ENCODE results near the gene INPP4A.

Gene INPP4A

DNA sequence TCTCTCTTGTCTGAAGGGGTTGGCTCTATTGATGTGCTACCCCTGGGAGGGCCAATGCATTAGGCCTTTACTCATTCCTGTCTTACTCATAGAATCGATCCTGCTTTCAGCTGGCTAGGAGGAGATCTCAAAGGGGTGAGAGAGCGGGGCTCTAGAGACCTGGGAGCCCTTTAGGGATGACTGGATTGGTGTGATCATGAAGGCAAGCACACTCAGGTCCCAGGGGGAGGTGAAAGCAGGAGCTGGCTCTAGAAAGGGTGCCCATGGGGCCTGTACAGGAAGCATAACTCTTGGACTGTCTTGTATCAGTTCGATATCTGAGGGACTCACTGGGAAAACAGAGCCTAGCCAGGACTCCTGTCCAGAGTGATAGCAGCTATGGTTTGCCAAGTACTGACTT, 47.8 kb downstream of the INPP4A start:
- Histone ChIP-seq H3K4me1 (ENCODE audit: control insufficient read depth in 1 of 2, insufficient read depth in 2 of 2, low read length in 2 of 2) (peaks cover 26 to 31% of the 10 kb centered on the region in 2 donors), H3K9me3 (ENCODE audit: control insufficient read depth in 1 of 2, low read length in 2 of 2) (peaks cover 3 to 8% of the 10 kb centered on the region in 2 donors), H3K36me3 (ENCODE audit: control insufficient read depth in 1 of 2, insufficient read depth in 2 of 2, low read length in 2 of 2) (peaks cover 0 to 3% of the 10 kb centered on the region in 2 donors), H3K4me3 (ENCODE audit: low read depth in 1 of 2, low read length in 2 of 2) (no peak overlapping the region), H3K27me3 (ENCODE audit: control insufficient read depth in 1 of 2, insufficient read depth in 2 of 2, low read length in 2 of 2) (no peaks in the 10 kb centered on the region), H3K9ac (ENCODE audit: low read depth in 1 of 2, low read length in 2 of 2) (no peak overlapping the region), H3K27ac (ENCODE audit: low read depth, low read length) (no peak overlapping the region)

- no peak overlapping the region for H3K27ac ChIP-seq (ENCODE audit: low read depth, low read length)
Observed at GRCh38 chr2:98494699-98495098, 50.0 kb downstream of the INPP4A start.

DNA sequence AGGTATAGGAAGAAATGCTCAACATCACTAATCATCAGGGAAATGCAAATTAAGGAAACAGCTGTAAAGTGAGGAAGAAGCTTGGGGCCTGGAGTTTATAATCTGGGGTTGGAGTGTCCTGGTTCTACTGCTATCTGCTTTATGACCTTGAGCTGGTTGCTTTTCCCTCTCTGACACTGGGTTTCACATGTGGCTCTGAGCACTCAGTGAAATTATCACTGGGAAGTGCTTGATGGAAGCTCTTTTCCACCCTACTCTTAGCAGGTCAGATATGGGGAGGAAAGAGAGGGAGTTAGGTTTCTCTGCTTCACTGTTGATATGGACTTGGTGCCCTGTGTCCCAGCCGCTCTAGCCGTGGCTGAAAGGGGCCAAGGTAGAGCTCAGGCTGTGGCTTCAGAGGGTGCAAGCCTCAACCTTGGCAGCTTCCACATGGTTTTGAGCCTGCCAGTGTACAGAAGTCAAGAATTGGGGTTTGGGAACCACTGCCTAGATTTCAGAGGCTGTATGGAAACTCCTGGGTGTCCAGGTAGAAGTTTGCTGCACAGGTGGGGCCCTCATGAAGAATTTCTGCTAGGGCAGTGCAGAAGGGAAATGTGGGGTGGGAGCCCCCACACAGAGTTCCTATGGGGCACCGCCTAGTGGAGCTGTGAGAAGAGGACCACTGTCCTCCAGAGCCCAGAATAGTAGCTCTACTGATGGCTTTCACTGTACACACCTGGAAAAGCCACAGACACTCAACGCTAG, 52.3 kb downstream of the INPP4A start:
- Histone ChIP-seq H3K9me3 (ENCODE audit: control insufficient read depth in 1 of 2, low read length in 2 of 2) (peaks cover 3 to 8% of the 10 kb centered on the region in 2 donors), H3K9ac (ENCODE audit: low read depth in 1 of 2, low read length in 2 of 2) (no peak overlapping the region), H3K4me3 (ENCODE audit: low read depth in 1 of 2, low read length in 2 of 2) (no peak overlapping the region), H3K36me3 (ENCODE audit: control insufficient read depth in 1 of 2, insufficient read depth in 2 of 2, low read length in 2 of 2) (peaks cover 0 to 3% of the 10 kb centered on the region in 2 donors), H3K27ac (ENCODE audit: low read depth, low read length) (no peak overlapping the region), H3K27me3 (ENCODE audit: control insufficient read depth in 1 of 2, insufficient read depth in 2 of 2, low read length in 2 of 2) (no peaks in the 10 kb centered on the region), H3K4me1 (ENCODE audit: control insufficient read depth in 1 of 2, insufficient read depth in 2 of 2, low read length in 2 of 2) (peaks cover 0 to 6% of the 10 kb centered on the region in 2 donors)

More at GRCh38 chr2:98494699-98495098, 50.0 kb downstream of the INPP4A start:
- Histone ChIP-seq H3K9me3 (ENCODE audit: control insufficient read depth in 1 of 2, low read length in 2 of 2) (peaks cover 3 to 8% of the 10 kb centered on the region in 2 donors), H3K9ac (ENCODE audit: low read depth in 1 of 2, low read length in 2 of 2) (no peak overlapping the region), H3K36me3 (ENCODE audit: control insufficient read depth in 1 of 2, insufficient read depth in 2 of 2, low read length in 2 of 2) (peaks cover 0 to 3% of the 10 kb centered on the region in 2 donors), H3K4me1 (ENCODE audit: control insufficient read depth in 1 of 2, insufficient read depth in 2 of 2, low read length in 2 of 2) (peaks cover 4 to 11% of the 10 kb centered on the region in 2 donors), H3K4me3 (ENCODE audit: low read depth in 1 of 2, low read length in 2 of 2) (no peak overlapping the region), H3K27me3 (ENCODE audit: control insufficient read depth in 1 of 2, insufficient read depth in 2 of 2, low read length in 2 of 2) (no peaks in the 10 kb centered on the region)

DNA sequence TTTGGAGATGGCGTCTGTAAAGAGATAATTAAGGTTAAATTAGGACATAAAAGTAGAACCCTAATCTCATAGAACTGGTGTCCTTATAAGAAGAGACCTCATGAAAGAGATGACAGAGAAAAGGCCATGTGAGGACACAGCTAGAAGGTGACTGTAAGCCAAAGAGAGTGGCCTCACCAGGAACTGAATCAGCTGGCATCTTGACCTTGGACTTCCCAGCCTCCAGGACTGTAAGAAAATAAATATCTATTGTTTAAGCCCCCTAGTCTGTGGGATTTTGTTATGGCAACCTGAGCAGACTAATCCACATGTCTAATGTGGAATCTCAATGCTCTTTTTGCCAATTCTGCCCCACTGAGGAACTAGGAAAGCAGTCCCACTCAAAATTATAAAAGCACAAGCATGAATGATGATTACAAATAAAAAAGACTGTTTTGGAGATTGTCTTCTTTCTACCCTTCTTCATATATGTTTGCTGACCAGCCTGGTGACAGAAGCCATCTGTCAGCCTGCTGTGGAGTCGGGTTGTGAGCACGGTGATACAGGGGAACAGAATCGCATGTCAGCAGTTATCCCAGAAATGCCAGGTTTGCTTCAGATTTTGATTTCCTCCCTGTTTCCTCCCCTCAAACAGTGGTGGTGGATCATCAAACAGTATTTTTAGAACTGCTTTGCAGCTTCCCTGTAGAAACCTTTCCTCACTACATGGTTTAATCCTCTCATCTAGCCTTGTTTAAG, 54.2 kb downstream of the INPP4A start:
- Histone ChIP-seq H3K9ac (ENCODE audit: low read depth in 1 of 2, low read length in 2 of 2) (no peak overlapping the region), H3K4me1 (ENCODE audit: control insufficient read depth in 1 of 2, insufficient read depth in 2 of 2, low read length in 2 of 2) (peaks cover 8 to 13% of the 10 kb centered on the region in 2 donors), H3K27ac (ENCODE audit: low read depth, low read length) (no peak overlapping the region), H3K9me3 (ENCODE audit: control insufficient read depth in 1 of 2, low read length in 2 of 2) (peaks cover 3 to 8% of the 10 kb centered on the region in 2 donors), H3K27me3 (ENCODE audit: control insufficient read depth in 1 of 2, insufficient read depth in 2 of 2, low read length in 2 of 2) (no peaks in the 10 kb centered on the region), H3K4me3 (ENCODE audit: low read depth in 1 of 2, low read length in 2 of 2) (no peak overlapping the region), H3K36me3 (ENCODE audit: control insufficient read depth in 1 of 2, insufficient read depth in 2 of 2, low read length in 2 of 2) (peaks cover 0 to 4% of the 10 kb centered on the region in 2 donors)

DNA sequence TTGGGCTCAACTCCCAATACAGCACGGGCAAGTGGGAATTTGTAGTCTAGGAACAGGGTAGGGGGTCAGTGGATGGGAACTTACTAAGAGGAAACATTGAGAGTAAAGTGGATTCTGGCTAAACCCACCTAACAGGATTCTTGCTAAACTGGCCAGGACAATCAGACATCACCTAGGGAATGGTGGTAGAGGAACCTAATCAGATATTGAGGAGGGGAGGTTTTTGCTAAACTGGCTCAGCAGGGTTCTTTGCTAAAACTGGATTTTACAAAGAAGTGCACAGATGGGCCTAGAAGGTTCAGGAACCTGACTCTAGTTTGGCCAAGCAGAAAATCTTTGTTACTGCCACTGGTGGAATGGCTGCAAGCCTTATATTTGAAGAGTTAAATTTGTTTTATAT, 55.9 kb downstream of the INPP4A start:
- peaks cover 0 to 4% of the 10 kb centered on the region in 2 donors for H3K36me3 ChIP-seq (ENCODE audit: control insufficient read depth in 1 of 2, insufficient read depth in 2 of 2, low read length in 2 of 2)
- H3K27ac ChIP-seq (ENCODE audit: low read depth, low read length) = no peak overlapping the region
- H3K4me3 ChIP-seq (ENCODE audit: low read depth in 1 of 2, low read length in 2 of 2) = no peak overlapping the region
- H3K27me3 ChIP-seq (ENCODE audit: control insufficient read depth in 1 of 2, insufficient read depth in 2 of 2, low read length in 2 of 2) = no peaks in the 10 kb centered on the region
- peaks cover 3 to 8% of the 10 kb centered on the region in 2 donors for H3K9me3 ChIP-seq (ENCODE audit: control insufficient read depth in 1 of 2, low read length in 2 of 2)
- no peak overlapping the region for H3K9ac ChIP-seq (ENCODE audit: low read depth in 1 of 2, low read length in 2 of 2)
- peaks cover 24 to 29% of the 10 kb centered on the region in 2 donors for H3K4me1 ChIP-seq (ENCODE audit: control insufficient read depth in 1 of 2, insufficient read depth in 2 of 2, low read length in 2 of 2)

- Histone ChIP-seq H3K4me1 (ENCODE audit: control insufficient read depth in 1 of 2, insufficient read depth in 2 of 2, low read length in 2 of 2) (peaks cover 28 to 29% of the 10 kb centered on the region in 2 donors), H3K27me3 (ENCODE audit: control insufficient read depth in 1 of 2, insufficient read depth in 2 of 2, low read length in 2 of 2) (no peaks in the 10 kb centered on the region), H3K9ac (ENCODE audit: low read depth in 1 of 2, low read length in 2 of 2) (no peak overlapping the region), H3K36me3 (ENCODE audit: control insufficient read depth in 1 of 2, insufficient read depth in 2 of 2, low read length in 2 of 2) (peaks cover 0 to 4% of the 10 kb centered on the region in 2 donors), H3K27ac (ENCODE audit: low read depth, low read length) (no peak overlapping the region), H3K9me3 (ENCODE audit: control insufficient read depth in 1 of 2, low read length in 2 of 2) (peaks cover 3 to 8% of the 10 kb centered on the region in 2 donors), H3K4me3 (ENCODE audit: low read depth in 1 of 2, low read length in 2 of 2) (no peak overlapping the region)
Observed at GRCh38 chr2:98501223-98501622, 56.6 kb downstream of the INPP4A start.

- H3K9ac ChIP-seq (ENCODE audit: low read depth in 1 of 2, low read length in 2 of 2) = no peak overlapping the region
- H3K27ac ChIP-seq (ENCODE audit: low read depth, low read length) = no peak overlapping the region
- H3K9me3 ChIP-seq (ENCODE audit: control insufficient read depth in 1 of 2, low read length in 2 of 2) = peaks cover 0 to 5% of the 10 kb centered on the region in 2 donors
- H3K36me3 ChIP-seq (ENCODE audit: control insufficient read depth in 1 of 2, insufficient read depth in 2 of 2, low read length in 2 of 2) = peaks cover 0 to 4% of the 10 kb centered on the region in 2 donors
- no peaks in the 10 kb centered on the region for H3K27me3 ChIP-seq (ENCODE audit: control insufficient read depth in 1 of 2, insufficient read depth in 2 of 2, low read length in 2 of 2)
- H3K4me1 ChIP-seq (ENCODE audit: control insufficient read depth in 1 of 2, insufficient read depth in 2 of 2, low read length in 2 of 2) = peaks cover 29 to 32% of the 10 kb centered on the region in 2 donors
- H3K4me3 ChIP-seq (ENCODE audit: low read depth in 1 of 2, low read length in 2 of 2) = no peak overlapping the region
Observed at GRCh38 chr2:98501876-98502275, 57.2 kb downstream of the INPP4A start.

DNA sequence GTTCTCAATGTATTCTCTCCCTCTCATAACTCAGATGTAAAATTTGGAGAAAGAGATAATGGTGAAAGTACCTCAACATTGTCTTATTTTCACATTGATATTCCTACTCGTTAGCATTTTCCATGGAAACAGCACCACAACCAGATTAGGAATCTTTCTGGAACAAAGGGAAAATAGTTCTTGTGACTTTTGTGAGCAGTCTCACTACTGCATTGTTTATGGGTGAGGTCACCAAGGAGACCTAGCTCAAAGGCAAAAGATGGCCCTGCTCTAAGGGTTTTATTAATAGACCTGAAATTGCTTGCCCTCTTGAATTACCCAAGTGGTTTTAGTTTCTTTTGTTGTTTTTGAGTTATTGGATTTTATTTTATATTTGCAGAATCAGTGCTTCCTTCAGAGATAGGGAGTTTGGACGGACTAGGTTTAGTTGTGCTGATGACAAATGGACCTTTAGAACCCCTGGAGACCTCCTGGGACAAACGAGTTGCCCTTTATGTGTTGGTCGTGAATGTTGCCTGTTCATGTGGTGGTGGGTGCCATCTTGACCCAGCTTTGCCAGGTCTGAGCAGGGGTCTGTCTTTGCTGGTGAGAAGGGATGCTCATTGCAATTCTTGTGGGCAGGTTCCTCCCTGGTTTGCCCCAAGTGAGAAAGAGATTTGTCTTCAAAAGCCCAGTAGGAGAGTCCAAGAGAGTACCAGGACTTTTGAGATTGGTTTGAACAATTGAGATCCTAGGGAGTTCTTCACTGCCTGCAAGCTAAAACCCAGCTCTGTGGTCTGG, 58.1 kb downstream of the INPP4A start:
- peaks cover 0 to 4% of the 10 kb centered on the region in 2 donors for H3K36me3 ChIP-seq (ENCODE audit: control insufficient read depth in 1 of 2, insufficient read depth in 2 of 2, low read length in 2 of 2)
- H3K4me1 ChIP-seq (ENCODE audit: control insufficient read depth in 1 of 2, insufficient read depth in 2 of 2, low read length in 2 of 2) = peaks cover 35% of the 10 kb centered on the region in 2 donors
- no peak overlapping the region for H3K27ac ChIP-seq (ENCODE audit: low read depth, low read length)

DNA sequence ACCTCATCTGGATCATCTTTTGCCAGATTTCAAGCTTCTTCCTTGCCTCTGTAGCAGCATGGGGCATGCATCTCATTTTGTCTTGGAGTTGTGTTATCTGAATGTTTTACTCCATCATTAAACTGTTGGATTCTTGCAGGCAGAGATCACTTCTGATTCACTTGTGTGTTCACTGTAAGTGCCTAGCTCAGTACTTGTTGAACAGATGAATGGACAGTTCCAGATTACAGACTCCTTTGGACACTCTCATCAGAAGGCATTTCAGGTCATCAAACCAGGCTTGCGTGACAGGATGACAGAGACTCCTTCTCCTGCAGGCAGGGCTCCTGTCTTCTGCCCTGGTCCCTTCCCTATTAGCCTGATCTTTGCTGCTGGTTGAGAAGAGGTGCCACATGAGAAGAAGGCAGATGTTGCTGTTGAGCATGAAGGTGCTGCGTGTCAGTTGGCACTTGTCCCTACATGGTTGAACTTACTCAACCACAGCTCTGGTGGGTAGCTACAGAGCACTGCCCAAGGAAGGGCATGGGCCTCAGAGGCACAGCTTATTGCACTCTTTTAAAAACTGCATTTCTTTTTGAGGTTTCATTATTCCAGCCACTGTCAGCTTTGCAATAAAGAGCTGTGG, 58.9 kb downstream of the INPP4A start:
- peaks cover 0 to 4% of the 10 kb centered on the region in 2 donors for H3K36me3 ChIP-seq (ENCODE audit: control insufficient read depth in 1 of 2, insufficient read depth in 2 of 2, low read length in 2 of 2)
- H3K27ac ChIP-seq (ENCODE audit: low read depth, low read length) = peak overlapping the region; percentile 6
- H3K27me3 ChIP-seq (ENCODE audit: control insufficient read depth in 1 of 2, insufficient read depth in 2 of 2, low read length in 2 of 2) = no peaks in the 10 kb centered on the region
- H3K9me3 ChIP-seq (ENCODE audit: control insufficient read depth in 1 of 2, low read length in 2 of 2) = no peaks in the 10 kb centered on the region
- H3K4me1 ChIP-seq (ENCODE audit: control insufficient read depth in 1 of 2, insufficient read depth in 2 of 2, low read length in 2 of 2) = peaks cover 43 to 44% of the 10 kb centered on the region in 2 donors
- no peak overlapping the region for H3K4me3 ChIP-seq (ENCODE audit: low read depth in 1 of 2, low read length in 2 of 2)
- H3K9ac ChIP-seq (ENCODE audit: low read depth in 1 of 2, low read length in 2 of 2) = no peak overlapping the region

More for the DNA sequence above, 58.1 kb downstream of the INPP4A start:
- H3K27me3 ChIP-seq (ENCODE audit: control insufficient read depth in 1 of 2, insufficient read depth in 2 of 2, low read length in 2 of 2) = no peaks in the 10 kb centered on the region
- no peak overlapping the region for H3K4me3 ChIP-seq (ENCODE audit: low read depth in 1 of 2, low read length in 2 of 2)
- H3K9ac ChIP-seq (ENCODE audit: low read depth in 1 of 2, low read length in 2 of 2) = no peak overlapping the region
- no peaks in the 10 kb centered on the region for H3K9me3 ChIP-seq (ENCODE audit: control insufficient read depth in 1 of 2, low read length in 2 of 2)

Measured in duodenal mucosa (tissue), 2 donors.